Measurements from ENCODE around the gene PLS1.

DNA sequence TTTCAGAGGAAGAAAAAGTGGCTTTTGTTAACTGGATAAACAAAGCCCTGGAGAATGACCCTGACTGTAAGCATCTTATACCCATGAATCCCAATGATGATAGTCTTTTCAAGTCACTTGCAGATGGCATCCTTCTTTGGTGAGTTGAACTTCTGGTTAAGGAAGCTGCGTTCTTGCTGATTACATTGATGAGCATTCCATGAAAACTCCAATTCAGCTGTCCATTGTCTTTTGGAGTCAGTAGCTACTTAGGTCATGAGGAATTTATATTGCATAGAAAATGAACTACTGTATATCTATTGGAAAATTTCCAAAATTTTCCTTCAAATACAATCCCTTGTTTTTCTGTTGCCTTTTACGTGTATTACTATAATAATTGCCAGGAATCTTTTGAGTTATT is 80.0 kb downstream of the PLS1 start:
- TF ChIP-seq, protein P1, sequence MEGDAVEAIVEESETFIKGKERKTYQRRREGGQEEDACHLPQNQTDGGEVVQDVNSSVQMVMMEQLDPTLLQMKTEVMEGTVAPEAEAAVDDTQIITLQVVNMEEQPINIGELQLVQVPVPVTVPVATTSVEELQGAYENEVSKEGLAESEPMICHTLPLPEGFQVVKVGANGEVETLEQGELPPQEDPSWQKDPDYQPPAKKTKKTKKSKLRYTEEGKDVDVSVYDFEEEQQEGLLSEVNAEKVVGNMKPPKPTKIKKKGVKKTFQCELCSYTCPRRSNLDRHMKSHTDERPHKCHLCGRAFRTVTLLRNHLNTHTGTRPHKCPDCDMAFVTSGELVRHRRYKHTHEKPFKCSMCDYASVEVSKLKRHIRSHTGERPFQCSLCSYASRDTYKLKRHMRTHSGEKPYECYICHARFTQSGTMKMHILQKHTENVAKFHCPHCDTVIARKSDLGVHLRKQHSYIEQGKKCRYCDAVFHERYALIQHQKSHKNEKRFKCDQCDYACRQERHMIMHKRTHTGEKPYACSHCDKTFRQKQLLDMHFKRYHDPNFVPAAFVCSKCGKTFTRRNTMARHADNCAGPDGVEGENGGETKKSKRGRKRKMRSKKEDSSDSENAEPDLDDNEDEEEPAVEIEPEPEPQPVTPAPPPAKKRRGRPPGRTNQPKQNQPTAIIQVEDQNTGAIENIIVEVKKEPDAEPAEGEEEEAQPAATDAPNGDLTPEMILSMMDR (IDR thresholded peaks at IDR 0.05), result no peak
- TF ChIP-seq POLR2A (IDR thresholded peaks at IDR 0.05), result no peak
